Stomach (tissue), 9 donors: ENCODE measurements around the gene TCFL5. TPM values are rescaled to one million over a fixed set of nuclear protein-coding genes. Genes with fewer than 3 reads are reported as not detected.

Experiments
- DNase-seq, 2 donors: peaks; one replicate each; pipeline versions ENCODE4 v3.0.0 to v3.0.0-alpha.2; 2013 to 2019
- H3K27ac ChIP-seq, 5 donors: fragments of 200-600 bp in 4 of 5; sonication (generic) in 4 of 5; one replicate each; pipeline ENCODE4 v1.5.1; 2013 to 2019; ENCODE audit warnings: mild to moderate bottlenecking in 1 of 5, moderate library complexity in 1 of 5
- H3K27me3 ChIP-seq, 3 donors: fragments of 200-600 bp; sonication (generic); one replicate each; pipeline ENCODE4 v1.5.1; 2017 to 2019; ENCODE audit warnings: mixed run types in 1 of 3
- H3K36me3 ChIP-seq, 4 donors: fragments of 200-600 bp; sonication (generic); 1 replicate in 3 of 4; 2 replicates in 1 of 4; pipeline ENCODE4 v1.5.1; 2016 to 2019
- H3K4me1 ChIP-seq, 4 donors: fragments of 200-600 bp; sonication (generic); one replicate each; pipeline ENCODE4 v1.5.1; 2016 to 2019
- H3K4me3 ChIP-seq, 4 donors: fragments of 200-600 bp; sonication (generic) in 3 of 4; one replicate each; pipeline ENCODE4 v1.5.1; 2016 to 2019; ENCODE audit warnings: mild to moderate bottlenecking in 1 of 4
- H3K9me3 ChIP-seq, 4 donors: fragments of 200-600 bp; sonication (generic); one replicate each; pipeline ENCODE4 v1.5.1; 2016 to 2019
- CTCF ChIP-seq, 7 experiments: fragments of 450-650 bp in 4 of 7; fragments of 200-600 bp in 3 of 7; sonication (generic) in 3 of 7; IDR thresholded peaks; one replicate each; pipeline ENCODE4 v1.5.1; 2016 to 2019; ENCODE audit warnings: antibody characterized with exemption in 7 of 7, control low read depth in 2 of 7, mild to moderate bottlenecking in 1 of 7
- EP300 ChIP-seq: sonication (generic); formaldehyde crosslinking; IDR thresholded peaks from one replicate; pipeline ENCODE4 v1.6.1; 2017; ENCODE audit warnings: antibody characterized with exemption
- POLR2A ChIP-seq, 4 donors: fragments of 450-650 bp; IDR thresholded peaks; one replicate each; pipeline ENCODE4 v1.6.1; 2016; ENCODE audit warnings: antibody characterized with exemption in 4 of 4, control low read depth in 2 of 4, mild to moderate bottlenecking in 1 of 4, moderate library complexity in 1 of 4
- POLR2AphosphoS5 ChIP-seq, 3 donors: sonication (generic); formaldehyde crosslinking; IDR thresholded peaks; one replicate each; pipeline ENCODE4 v1.6.1; 2016; ENCODE audit warnings: antibody characterized with exemption in 3 of 3
- WGBS, 5 donors: extraction: QIAGEN DNeasy Blood & Tissue Kit in 3 of 5; methylation state at CpG; one replicate each; pipeline versions ENCODE4 v1.1.5 to v1.1.7; 2013 to 2018; 5-methylcytosine and 5-hydroxymethylcytosine counted together
- intact Hi-C: fragments of 100-400 bp; cut with DNase I; formaldehyde crosslinking; loops from one replicate; pipeline ENCODE4 v1.15.1; 2023; ENCODE audit warnings: low total_unique reads
- polyA plus RNA-seq, 3 donors: library from polyadenylated mRNA; stranded (reverse); fragments of 200-250 nt; gene quantifications; one replicate each; pipeline ENCODE4 v1.2.3, GENCODE V29; 2013
- total RNA-seq, 5 donors: library from RNA; depleted of rRNA; stranded (reverse); fragments of >200 nt; gene quantifications; one replicate each; pipeline versions ENCODE4 v1.1.0 to v1.2.3, GENCODE V29; 2014 to 2016
- donor health status: healthy with polysubstance abuse.
- donor health status: Bipolar disorder and iron deficiency.
- donor health status: healthy.

TCFL5 gene
- total and polyA plus RNA-seq, 8 donors, result 3.0 to 29.5 (median 5.7) TPM

GRCh38 chr20:62888910-62889309 lies 27.3 kb upstream of the TCFL5 start:
- intact Hi-C loops, result no loop called here

DNA sequence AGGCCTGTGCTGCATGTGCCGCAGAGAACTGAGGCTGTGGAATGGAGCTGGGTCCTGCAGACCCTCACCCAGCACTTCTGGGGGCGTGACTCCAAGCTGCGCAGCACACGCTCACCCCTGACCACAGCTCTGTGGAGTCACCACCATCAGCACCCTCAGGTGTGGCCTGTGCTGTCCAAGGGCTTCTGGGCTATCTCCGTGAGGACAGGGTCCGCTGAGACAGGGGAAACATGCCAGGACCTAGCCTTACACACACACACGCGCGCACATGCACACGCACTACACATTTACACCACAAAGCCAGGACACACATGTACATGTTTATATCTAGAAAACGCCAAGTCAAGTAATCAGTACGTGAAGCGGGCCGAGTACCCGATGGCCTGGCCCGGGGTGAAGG lies 26.8 kb upstream of the TCFL5 start:
- peaks cover 64 to 80% (median 75%) of the 10 kb centered on the region in 4 donors for H3K36me3 ChIP-seq
- H3K27me3 ChIP-seq, result no peaks in the 10 kb centered on the region
- intact Hi-C loops, result no loop called here
- H3K27ac ChIP-seq, result no peak overlapping the region
- WGBS, 5 donors, result 90 to 97% (median 95%) methylated on average over 13 to 16 of the region's 16 CpGs
- peaks cover 0 to 18% (median 10%) of the 10 kb centered on the region in 4 donors for H3K4me1 ChIP-seq
- no peaks in the 10 kb centered on the region for H3K9me3 ChIP-seq
- TF ChIP-seq EP300, result no peak
- no peak for TF ChIP-seq POLR2A (IDR thresholded peaks at IDR 0.05)
- no peak for TF ChIP-seq POLR2AphosphoS5 (IDR thresholded peaks at IDR 0.05)
- no peak for TF ChIP-seq CTCF (IDR thresholded peaks at IDR 0.05)
- H3K4me3 ChIP-seq, result no peak overlapping the region
- DNase-seq, result no peak

More at GRCh38 chr20:62888910-62889309, 27.3 kb upstream of the TCFL5 start:
- no peak for DNase-seq
- no peak overlapping the region for H3K27ac ChIP-seq
- no peak overlapping the region for H3K4me3 ChIP-seq
- peaks cover 0 to 18% (median 10%) of the 10 kb centered on the region in 4 donors for H3K4me1 ChIP-seq
- WGBS, 5 donors, result 90 to 96% (median 94%) methylated on average over 17 of the region's 17 CpGs
- H3K9me3 ChIP-seq, result no peaks in the 10 kb centered on the region
- TF ChIP-seq POLR2A (IDR thresholded peaks at IDR 0.05) (no peak), EP300 (no peak), POLR2AphosphoS5 (IDR thresholded peaks at IDR 0.05) (no peak), CTCF (IDR thresholded peaks at IDR 0.05) (no peak)
- H3K27me3 ChIP-seq, result no peaks in the 10 kb centered on the region
- H3K36me3 ChIP-seq, result peaks cover 69 to 85% (median 80%) of the 10 kb centered on the region in 4 donors

DNA sequence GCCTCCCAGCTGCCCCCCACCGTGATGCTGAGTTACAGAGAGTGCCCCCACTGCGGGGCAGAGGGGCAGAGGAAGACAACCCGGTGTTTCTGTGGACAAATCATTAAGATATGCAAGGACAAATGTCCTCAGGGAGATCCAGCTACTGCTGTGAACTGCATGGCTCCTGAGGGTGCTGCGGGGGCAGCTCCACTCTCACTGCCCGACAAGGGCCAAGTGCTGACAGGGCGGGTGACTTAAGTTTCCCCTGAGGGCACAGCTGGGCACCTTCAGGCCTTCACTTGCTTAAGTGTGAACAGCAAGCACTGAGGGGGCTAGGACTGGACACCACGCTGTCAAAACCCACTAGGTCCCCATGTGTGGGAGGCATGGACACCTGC lies 26.2 kb upstream of the TCFL5 start:
- DNase-seq, result no peak
- no peak for TF ChIP-seq POLR2AphosphoS5 (IDR thresholded peaks at IDR 0.05)
- TF ChIP-seq CTCF (IDR thresholded peaks at IDR 0.05), result no peak
- TF ChIP-seq EP300, result no peak
- no peak for TF ChIP-seq POLR2A (IDR thresholded peaks at IDR 0.05)
- Histone ChIP-seq H3K27me3 (no peaks in the 10 kb centered on the region), H3K9me3 (no peaks in the 10 kb centered on the region), H3K27ac (peak overlapping the region in 3 of 5 donors; percentile 5 to 57 (median 44)), H3K4me1 (peaks cover 0 to 18% (median 10%) of the 10 kb centered on the region in 4 donors), H3K36me3 (peaks cover 58 to 74% (median 69%) of the 10 kb centered on the region in 4 donors), H3K4me3 (no peak overlapping the region)
- 81 to 90% (median 87%) methylated on average over 4 to 7 of the region's 7 CpGs for WGBS, 5 donors
- intact Hi-C loops, result no loop called here

- 35 to 58% (median 50%) methylated on average over 13 of the region's 13 CpGs for WGBS, 5 donors
- Histone ChIP-seq H3K27me3 (no peaks in the 10 kb centered on the region), H3K4me1 (peaks cover 0 to 18% (median 10%) of the 10 kb centered on the region in 4 donors), H3K4me3 (no peak overlapping the region), H3K36me3 (peaks cover 54 to 70% (median 64%) of the 10 kb centered on the region in 4 donors), H3K9me3 (no peaks in the 10 kb centered on the region), H3K27ac (peak overlapping the region in 3 of 5 donors; percentile 5 to 57 (median 44))
- TF ChIP-seq EP300 (no peak), CTCF (IDR thresholded peaks at IDR 0.05) (no peak), POLR2AphosphoS5 (IDR thresholded peaks at IDR 0.05) (peak in 1 of 3 donors; percentile 24)
- intact Hi-C loops, result no loop called here
- DNase-seq, result peak; percentile 67 to 73
Measured at GRCh38 chr20:62887152-62887859, 25.7 kb upstream of the TCFL5 start.
